ENCODE results near the gene TMEM132D. TPM values are rescaled to one million over a fixed set of nuclear protein-coding genes. Genes with fewer than 3 reads are reported as not detected.

The TMEM132D gene
- total RNA-seq, 4 donors from 2014 or later: 0.17 TPM; not detected in 3

GRCh38 chr12:129071362-129071761, 832.5 kb downstream of the TMEM132D start:
- TF ChIP-seq POLR2AphosphoS5 (IDR thresholded peaks at IDR 0.05) (no peak), POLR2A (IDR thresholded peaks at IDR 0.05; ENCODE audit: low read depth) (no peak), EP300 (IDR thresholded peaks at IDR 0.05) (no peak), CTCF (IDR thresholded peaks at IDR 0.05) (no peak)
- Histone ChIP-seq H3K27ac (replicated peaks in 1 of 4) (no peak overlapping the region), H3K9me3 (no peaks in the 10 kb centered on the region), H3K4me1 (no peaks in the 10 kb centered on the region), H3K36me3 (no peaks in the 10 kb centered on the region), H3K4me3 (no peak overlapping the region), H3K27me3 (peaks cover 0 to 29% (median 0%) of the 10 kb centered on the region in 4 donors)
- intact Hi-C loops (cut with DNase I): no loop called here
- DNase-seq (ENCODE audit: extremely low spot score): no peak
- 30% methylated on average over 4 of the region's 4 CpGs for WGBS

GRCh38 chr12:129069886-129070285, 833.9 kb downstream of the TMEM132D start:
- DNase-seq (ENCODE audit: extremely low spot score): no peak
- no peak overlapping the region for H3K27ac ChIP-seq (replicated peaks in 1 of 4)
- peaks cover 0 to 29% (median 0%) of the 10 kb centered on the region in 4 donors for H3K27me3 ChIP-seq
- intact Hi-C loops (cut with DNase I): no loop called here
- no peaks in the 10 kb centered on the region for H3K4me1 ChIP-seq
- TF ChIP-seq EP300 (IDR thresholded peaks at IDR 0.05) (no peak), CTCF (IDR thresholded peaks at IDR 0.05) (no peak), POLR2AphosphoS5 (IDR thresholded peaks at IDR 0.05) (no peak), POLR2A (IDR thresholded peaks at IDR 0.05; ENCODE audit: low read depth) (no peak)
- H3K9me3 ChIP-seq: no peaks in the 10 kb centered on the region
- no peak overlapping the region for H3K4me3 ChIP-seq
- H3K36me3 ChIP-seq: no peaks in the 10 kb centered on the region
- 58% methylated on average over 15 of the region's 15 CpGs for WGBS

- no peak for DNase-seq (ENCODE audit: extremely low spot score)
- no peak overlapping the region for H3K27ac ChIP-seq (replicated peaks in 1 of 4)
- no peak for TF ChIP-seq CTCF (IDR thresholded peaks at IDR 0.05)
- TF ChIP-seq POLR2A (IDR thresholded peaks at IDR 0.05; ENCODE audit: low read depth): no peak
- TF ChIP-seq POLR2AphosphoS5 (IDR thresholded peaks at IDR 0.05): no peak
- TF ChIP-seq EP300 (IDR thresholded peaks at IDR 0.05): no peak
- H3K4me1 ChIP-seq: no peaks in the 10 kb centered on the region
- no peaks in the 10 kb centered on the region for H3K9me3 ChIP-seq
- H3K36me3 ChIP-seq: no peaks in the 10 kb centered on the region
- intact Hi-C loops (cut with DNase I): no loop called here
- peaks cover 0 to 29% (median 0%) of the 10 kb centered on the region in 4 donors for H3K27me3 ChIP-seq
- no peak overlapping the region for H3K4me3 ChIP-seq
- 68% methylated on average over 7 of the region's 10 CpGs for WGBS
Measured at GRCh38 chr12:129068684-129069083, 835.1 kb downstream of the TMEM132D start.

- no peak for DNase-seq (ENCODE audit: extremely low spot score)
- WGBS: 44% methylated on average over 9 of the region's 9 CpGs
- Histone ChIP-seq H3K27me3 (peaks cover 0 to 29% (median 0%) of the 10 kb centered on the region in 4 donors), H3K4me1 (no peaks in the 10 kb centered on the region), H3K36me3 (no peaks in the 10 kb centered on the region), H3K27ac (replicated peaks in 1 of 4) (no peak overlapping the region), H3K9me3 (no peaks in the 10 kb centered on the region), H3K4me3 (no peak overlapping the region)
- TF ChIP-seq POLR2A (IDR thresholded peaks at IDR 0.05; ENCODE audit: low read depth) (no peak), EP300 (IDR thresholded peaks at IDR 0.05) (no peak), CTCF (IDR thresholded peaks at IDR 0.05) (no peak), POLR2AphosphoS5 (IDR thresholded peaks at IDR 0.05) (no peak)
- intact Hi-C loops (cut with DNase I): no loop called here
Measured at GRCh38 chr12:129067491-129067890, 836.3 kb downstream of the TMEM132D start.

- Histone ChIP-seq H3K9me3 (peaks cover 0 to 11% (median 5%) of the 10 kb centered on the region in 4 donors), H3K27me3 (peaks cover 0 to 6% (median 0%) of the 10 kb centered on the region in 4 donors), H3K27ac (replicated peaks in 1 of 4) (no peak overlapping the region), H3K4me1 (no peaks in the 10 kb centered on the region), H3K4me3 (no peak overlapping the region), H3K36me3 (no peaks in the 10 kb centered on the region)
- TF ChIP-seq POLR2A (IDR thresholded peaks at IDR 0.05; ENCODE audit: low read depth) (no peak), CTCF (IDR thresholded peaks at IDR 0.05) (no peak), POLR2AphosphoS5 (IDR thresholded peaks at IDR 0.05) (no peak), EP300 (IDR thresholded peaks at IDR 0.05) (no peak)
- intact Hi-C loops (cut with DNase I): no loop called here
- 57% methylated on average over 6 of the region's 14 CpGs for WGBS
- DNase-seq (ENCODE audit: extremely low spot score): no peak
Measured at GRCh38 chr12:129064209-129064855, 839.5 kb downstream of the TMEM132D start.
